Retinal pigment epithelial cell (primary cell): ENCODE results near the gene MADD.
A peak's percentile ranks its signal among the peaks of the same experiment; 100 is the strongest.

Experiments
- DNase-seq: peaks from one replicate; pipeline ENCODE4 v3.0.0-alpha.2; 2010; ENCODE audit warnings: low read depth
- H3K4me3 ChIP-seq: 2 replicates; pipeline ENCODE4 v1.5.1; 2011; ENCODE audit warnings: mild to moderate bottlenecking, low read length, control low read depth, moderate library complexity
- CTCF ChIP-seq: conservative IDR thresholded peaks from 2 replicates; pipeline ENCODE4 v1.5.1; 2011; ENCODE audit warnings: low read depth, low read length, control low read depth, inconsistent platforms

Gene MADD

DNA sequence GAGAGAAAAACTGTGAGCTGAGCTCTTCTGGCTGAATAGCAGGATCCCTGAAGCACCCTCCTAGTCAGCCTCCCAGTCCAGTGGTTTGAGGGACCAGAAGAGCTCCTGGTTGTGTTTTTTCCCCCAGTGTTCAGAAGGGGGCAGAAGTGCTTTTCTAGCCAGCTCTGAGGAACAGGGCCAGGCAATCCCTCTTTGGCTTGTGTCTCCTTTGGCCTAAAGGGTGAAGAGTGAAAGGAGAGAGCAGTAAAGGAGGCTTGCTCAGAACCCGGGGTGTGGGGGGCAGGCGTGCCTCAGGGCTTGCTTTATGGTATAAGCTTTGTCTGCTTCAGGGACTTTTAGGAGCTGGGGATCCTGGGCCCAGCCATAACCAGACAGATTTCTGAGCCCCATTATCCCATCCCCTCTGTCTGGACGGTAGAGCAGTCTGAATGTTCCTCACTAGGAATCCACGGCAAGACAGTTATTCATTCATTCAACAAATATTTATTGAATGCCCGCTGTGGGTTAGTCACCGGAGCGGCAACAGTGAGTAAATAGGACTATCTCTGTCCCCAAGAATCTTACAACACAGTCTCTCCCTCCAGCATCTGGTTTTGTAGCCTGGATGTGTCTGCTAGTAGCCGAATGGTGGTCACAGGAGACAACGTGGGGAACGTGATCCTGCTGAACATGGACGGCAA, 35.8 kb upstream of the MADD start:
- no peak for DNase-seq
- H3K4me3 ChIP-seq: no peak overlapping the region
- TF ChIP-seq CTCF: peak; percentile 24

DNA sequence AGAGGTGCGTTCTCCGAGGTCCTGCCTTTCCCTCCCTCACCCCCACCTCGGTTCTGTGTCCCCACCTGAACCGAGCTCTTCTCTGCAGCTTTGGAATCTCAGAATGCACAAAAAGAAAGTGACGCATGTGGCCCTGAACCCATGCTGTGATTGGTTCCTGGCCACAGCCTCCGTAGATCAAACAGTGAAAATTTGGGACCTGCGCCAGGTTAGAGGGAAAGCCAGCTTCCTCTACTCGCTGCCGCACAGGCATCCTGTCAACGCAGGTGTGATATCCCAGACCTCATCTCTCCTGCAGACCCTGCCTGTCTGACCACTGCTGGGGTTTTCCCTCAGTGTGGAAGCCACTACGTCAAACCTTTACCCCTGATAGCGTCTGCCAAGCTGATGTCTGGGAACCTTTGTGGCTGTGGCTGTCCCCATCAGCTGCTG, 35.2 kb upstream of the MADD start:
- no peak for TF ChIP-seq CTCF
- no peak overlapping the region for H3K4me3 ChIP-seq
- no peak for DNase-seq

- H3K4me3 ChIP-seq: no peak overlapping the region
- DNase-seq: no peak
- no peak for TF ChIP-seq CTCF
Observed at GRCh38 chr11:47235163-47235562, 34.8 kb upstream of the MADD start.

- TF ChIP-seq CTCF: no peak
- no peak for DNase-seq
- H3K4me3 ChIP-seq: no peak overlapping the region
Observed at GRCh38 chr11:47236482-47236881, 33.5 kb upstream of the MADD start.

DNA sequence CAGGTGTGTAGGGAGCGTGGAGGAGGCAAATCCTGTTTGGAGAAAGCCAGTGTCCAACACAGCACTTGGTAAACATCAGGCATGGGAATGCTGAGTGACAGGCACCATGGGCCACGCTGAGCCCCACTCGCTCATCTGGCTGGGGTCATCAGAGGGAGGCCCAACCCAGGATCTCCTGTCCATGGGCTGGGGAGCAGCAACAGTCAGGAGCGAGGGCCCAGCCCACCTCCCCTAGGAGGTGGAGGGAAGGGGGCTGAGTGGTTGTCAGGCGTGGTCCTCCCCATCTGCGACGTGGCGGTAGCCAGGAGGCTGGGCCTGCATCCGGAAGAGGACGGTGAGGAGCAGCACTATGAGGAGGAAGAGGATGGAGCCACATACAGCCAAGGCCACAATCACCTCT, 30.1 kb upstream of the MADD start:
- no peak for DNase-seq
- no peak overlapping the region for H3K4me3 ChIP-seq
- TF ChIP-seq CTCF: no peak

DNA sequence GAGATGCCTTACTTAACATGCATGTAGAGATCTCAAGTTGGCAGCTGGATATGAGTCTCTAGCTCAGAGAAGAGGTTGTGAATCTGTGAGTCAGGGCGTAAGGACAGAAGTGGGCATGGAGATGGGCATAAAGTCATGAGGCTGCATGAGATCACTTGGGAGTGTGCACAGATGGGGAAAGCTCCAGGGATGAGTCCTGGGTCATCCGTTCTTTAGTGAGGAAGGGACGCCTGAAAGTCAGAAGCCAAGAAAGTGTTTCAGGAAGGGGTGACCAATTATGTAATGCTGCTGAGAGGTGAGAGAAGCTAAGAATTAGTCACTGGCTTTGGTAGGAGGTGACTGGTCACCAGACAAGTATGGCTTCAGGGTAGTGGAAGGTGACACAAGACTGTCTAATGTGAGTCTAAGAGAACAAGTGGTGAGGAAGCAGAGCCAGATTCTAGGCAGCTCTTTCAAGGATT, 28.1 kb upstream of the MADD start:
- TF ChIP-seq CTCF: no peak
- DNase-seq: no peak
- no peak overlapping the region for H3K4me3 ChIP-seq

- TF ChIP-seq CTCF: no peak
- no peak overlapping the region for H3K4me3 ChIP-seq
- no peak for DNase-seq
Observed at GRCh38 chr11:47242596-47243192, 27.2 kb upstream of the MADD start.
